IPS-18a (cell line): Measurements from ENCODE around the gene UGT1A8.

Experiments
- H3K27ac ChIP-seq: one replicate; pipeline ENCODE4 v1.5.1; 2013; ENCODE audit warnings: low read length
- H3K27me3 ChIP-seq: one replicate; pipeline ENCODE4 v1.6.1; 2013; ENCODE audit warnings: mild to moderate bottlenecking, low read length; ENCODE audit not compliant: control insufficient read depth, insufficient read depth
- H3K36me3 ChIP-seq: one replicate; pipeline ENCODE4 v1.6.1; 2013; ENCODE audit warnings: low read depth, low read length; ENCODE audit not compliant: control insufficient read depth
- H3K4me1 ChIP-seq: one replicate; pipeline ENCODE4 v1.6.1; 2013; ENCODE audit warnings: low read depth, low read length; ENCODE audit not compliant: control insufficient read depth
- H3K4me3 ChIP-seq: one replicate; pipeline ENCODE4 v1.5.1; 2013; ENCODE audit warnings: low read length
- H3K9ac ChIP-seq: one replicate; pipeline ENCODE4 v1.6.1; 2013; ENCODE audit warnings: mild to moderate bottlenecking, low read length, moderate library complexity
- H3K9me3 ChIP-seq: one replicate; pipeline ENCODE4 v1.6.1; 2013; ENCODE audit warnings: low read depth, low read length; ENCODE audit not compliant: control insufficient read depth

Gene UGT1A8

GRCh38 chr2:233798335-233799086 lies 181.1 kb downstream of the UGT1A8 start:
- Histone ChIP-seq H3K4me3 (no peak overlapping the region), H3K9me3 (no peaks in the 10 kb centered on the region), H3K4me1 (no peaks in the 10 kb centered on the region), H3K27me3 (no peaks in the 10 kb centered on the region), H3K36me3 (no peaks in the 10 kb centered on the region), H3K9ac (no peak overlapping the region), H3K27ac (no peak overlapping the region)

- Histone ChIP-seq H3K27me3 (no peaks in the 10 kb centered on the region), H3K9ac (no peak overlapping the region), H3K27ac (no peak overlapping the region), H3K4me1 (no peaks in the 10 kb centered on the region), H3K36me3 (no peaks in the 10 kb centered on the region), H3K4me3 (no peak overlapping the region), H3K9me3 (no peaks in the 10 kb centered on the region)
These were observed 181.7 kb downstream of the UGT1A8 start for GRCh38 chr2:233799087-233799665.

GRCh38 chr2:233799716-233800115 lies 182.3 kb downstream of the UGT1A8 start:
- no peak overlapping the region for H3K9ac ChIP-seq
- H3K4me1 ChIP-seq: no peaks in the 10 kb centered on the region
- no peaks in the 10 kb centered on the region for H3K36me3 ChIP-seq
- H3K27ac ChIP-seq: no peak overlapping the region
- H3K27me3 ChIP-seq: no peaks in the 10 kb centered on the region
- H3K4me3 ChIP-seq: no peak overlapping the region
- no peaks in the 10 kb centered on the region for H3K9me3 ChIP-seq

- Histone ChIP-seq H3K4me1 (no peaks in the 10 kb centered on the region), H3K27ac (no peak overlapping the region), H3K36me3 (no peaks in the 10 kb centered on the region), H3K4me3 (no peak overlapping the region), H3K27me3 (no peaks in the 10 kb centered on the region), H3K9me3 (no peaks in the 10 kb centered on the region), H3K9ac (no peak overlapping the region)
These were observed 182.8 kb downstream of the UGT1A8 start for GRCh38 chr2:233800208-233800607.

- Histone ChIP-seq H3K9ac (no peak overlapping the region), H3K27ac (no peak overlapping the region), H3K4me3 (no peak overlapping the region), H3K27me3 (no peaks in the 10 kb centered on the region), H3K4me1 (no peaks in the 10 kb centered on the region), H3K36me3 (no peaks in the 10 kb centered on the region), H3K9me3 (no peaks in the 10 kb centered on the region)
These were observed 184.1 kb downstream of the UGT1A8 start for GRCh38 chr2:233801357-233802131.

- Histone ChIP-seq H3K27me3 (no peaks in the 10 kb centered on the region), H3K4me1 (no peaks in the 10 kb centered on the region), H3K27ac (no peak overlapping the region), H3K36me3 (no peaks in the 10 kb centered on the region), H3K9ac (no peak overlapping the region), H3K4me3 (no peak overlapping the region), H3K9me3 (no peaks in the 10 kb centered on the region)
These were observed 184.8 kb downstream of the UGT1A8 start for GRCh38 chr2:233802132-233802815.

GRCh38 chr2:233803292-233803911 lies 186.0 kb downstream of the UGT1A8 start:
- no peaks in the 10 kb centered on the region for H3K4me1 ChIP-seq
- H3K27me3 ChIP-seq: no peaks in the 10 kb centered on the region
- H3K9me3 ChIP-seq: no peaks in the 10 kb centered on the region
- no peak overlapping the region for H3K9ac ChIP-seq
- H3K27ac ChIP-seq: no peak overlapping the region
- H3K36me3 ChIP-seq: no peaks in the 10 kb centered on the region
- no peak overlapping the region for H3K4me3 ChIP-seq

- H3K9ac ChIP-seq: no peak overlapping the region
- H3K27me3 ChIP-seq: no peaks in the 10 kb centered on the region
- H3K36me3 ChIP-seq: no peaks in the 10 kb centered on the region
- no peak overlapping the region for H3K27ac ChIP-seq
- H3K4me1 ChIP-seq: no peaks in the 10 kb centered on the region
- no peak overlapping the region for H3K4me3 ChIP-seq
- H3K9me3 ChIP-seq: no peaks in the 10 kb centered on the region
These were observed 186.6 kb downstream of the UGT1A8 start for GRCh38 chr2:233803994-233804393.

- Histone ChIP-seq H3K4me3 (no peak overlapping the region), H3K4me1 (no peaks in the 10 kb centered on the region), H3K27ac (no peak overlapping the region), H3K9me3 (no peaks in the 10 kb centered on the region), H3K9ac (no peak overlapping the region), H3K36me3 (no peaks in the 10 kb centered on the region), H3K27me3 (no peaks in the 10 kb centered on the region)
These were observed 189.9 kb downstream of the UGT1A8 start for GRCh38 chr2:233807215-233807865.

GRCh38 chr2:233807966-233808935 lies 190.8 kb downstream of the UGT1A8 start:
- H3K9me3 ChIP-seq: no peaks in the 10 kb centered on the region
- no peaks in the 10 kb centered on the region for H3K27me3 ChIP-seq
- H3K27ac ChIP-seq: no peak overlapping the region
- H3K4me1 ChIP-seq: no peaks in the 10 kb centered on the region
- H3K4me3 ChIP-seq: no peak overlapping the region
- no peak overlapping the region for H3K9ac ChIP-seq
- H3K36me3 ChIP-seq: no peaks in the 10 kb centered on the region
